SHP77 (cell line): Measurements from ENCODE around the gene OTOG.

ENCODE experiments used
- DNase-seq, 2 experiments: peaks; one replicate each; lab custom pipeline; 2025; lab: John Stamatoyannopoulos, UW

OTOG gene

GRCh38 chr11:17581732-17582053 lies 34.6 kb downstream of the OTOG start:
- DNase-seq: no peak

DNA sequence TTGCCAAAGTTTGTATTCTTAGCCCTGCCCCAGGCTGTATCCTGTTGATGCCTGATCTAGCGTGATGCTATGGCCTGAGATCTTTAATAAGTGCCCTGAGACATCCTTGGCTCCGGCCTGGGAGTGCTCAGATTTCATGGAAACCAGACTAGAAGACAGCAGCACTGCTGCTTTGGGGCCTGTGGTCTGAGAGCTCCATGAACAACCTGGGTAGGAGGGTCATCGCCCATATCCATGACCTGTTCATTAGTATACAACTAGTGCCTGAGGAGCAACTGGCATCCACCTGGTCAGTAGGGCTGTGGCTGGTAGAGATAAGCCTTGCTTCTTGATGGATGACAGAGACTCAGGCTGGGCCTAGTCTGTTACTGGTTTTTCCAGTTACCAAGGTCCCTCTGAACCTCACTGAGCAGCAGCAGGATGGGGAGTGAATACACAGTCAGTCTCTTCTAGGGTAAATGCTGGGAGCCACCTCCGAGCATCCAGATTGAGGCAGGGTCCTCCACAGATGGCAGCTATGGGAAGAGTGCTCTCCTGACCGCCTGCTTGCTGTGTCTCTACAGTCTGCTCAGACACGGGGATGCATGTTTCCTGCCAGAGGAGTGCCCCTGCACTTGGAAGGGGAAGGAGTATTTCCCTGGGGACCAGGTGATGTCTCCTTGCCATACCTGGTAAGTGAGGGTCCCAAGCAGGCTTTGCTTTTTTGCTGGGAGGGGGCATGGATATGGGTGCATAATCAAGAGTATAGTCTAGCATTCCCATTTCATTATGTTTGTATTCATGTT lies 39.0 kb downstream of the OTOG start:
- DNase-seq: no peak

DNA sequence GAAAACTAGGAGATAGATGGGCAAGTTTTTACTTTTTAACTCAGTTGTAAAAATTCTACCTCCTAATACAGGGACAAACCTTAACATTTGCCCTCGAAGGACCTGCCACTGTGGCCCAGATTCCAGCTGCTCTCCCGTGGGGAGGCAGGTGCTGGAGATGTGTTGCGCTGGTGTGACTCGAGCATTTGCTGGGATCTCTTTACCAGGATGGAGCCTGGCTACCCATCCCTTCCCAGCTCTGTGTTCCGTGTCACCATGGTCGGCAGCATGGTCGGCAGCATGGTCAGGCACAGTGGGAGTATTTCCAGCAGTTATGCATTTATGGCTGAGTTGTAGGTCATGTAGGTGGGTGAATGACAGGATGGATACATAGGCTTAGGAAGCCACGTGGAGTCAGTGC lies 41.1 kb downstream of the OTOG start:
- DNase-seq: no peak

- DNase-seq: no peak
These were observed 41.7 kb downstream of the OTOG start for GRCh38 chr11:17588721-17589120.

DNA sequence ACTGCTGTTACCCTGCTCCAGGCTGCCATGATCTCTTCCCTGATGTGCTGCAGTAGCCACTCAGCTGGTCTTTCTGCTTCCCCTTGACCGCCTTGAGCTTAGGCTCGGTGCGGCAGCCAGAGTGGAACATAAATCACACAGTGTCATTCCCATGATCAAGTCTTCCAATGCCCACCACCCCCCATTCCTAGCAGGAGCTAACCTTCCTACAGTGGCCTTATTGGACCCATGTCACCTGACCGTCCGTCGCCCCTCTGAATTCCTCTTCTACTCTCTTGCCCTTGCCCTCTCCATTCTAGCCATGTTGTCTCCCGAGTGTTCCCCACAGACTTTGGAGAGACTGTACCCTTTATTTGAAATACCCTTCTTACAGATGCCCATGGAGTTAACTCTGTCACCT lies 43.4 kb downstream of the OTOG start:
- DNase-seq: no peak

GRCh38 chr11:17591293-17591692 lies 44.2 kb downstream of the OTOG start:
- DNase-seq: no peak

DNA sequence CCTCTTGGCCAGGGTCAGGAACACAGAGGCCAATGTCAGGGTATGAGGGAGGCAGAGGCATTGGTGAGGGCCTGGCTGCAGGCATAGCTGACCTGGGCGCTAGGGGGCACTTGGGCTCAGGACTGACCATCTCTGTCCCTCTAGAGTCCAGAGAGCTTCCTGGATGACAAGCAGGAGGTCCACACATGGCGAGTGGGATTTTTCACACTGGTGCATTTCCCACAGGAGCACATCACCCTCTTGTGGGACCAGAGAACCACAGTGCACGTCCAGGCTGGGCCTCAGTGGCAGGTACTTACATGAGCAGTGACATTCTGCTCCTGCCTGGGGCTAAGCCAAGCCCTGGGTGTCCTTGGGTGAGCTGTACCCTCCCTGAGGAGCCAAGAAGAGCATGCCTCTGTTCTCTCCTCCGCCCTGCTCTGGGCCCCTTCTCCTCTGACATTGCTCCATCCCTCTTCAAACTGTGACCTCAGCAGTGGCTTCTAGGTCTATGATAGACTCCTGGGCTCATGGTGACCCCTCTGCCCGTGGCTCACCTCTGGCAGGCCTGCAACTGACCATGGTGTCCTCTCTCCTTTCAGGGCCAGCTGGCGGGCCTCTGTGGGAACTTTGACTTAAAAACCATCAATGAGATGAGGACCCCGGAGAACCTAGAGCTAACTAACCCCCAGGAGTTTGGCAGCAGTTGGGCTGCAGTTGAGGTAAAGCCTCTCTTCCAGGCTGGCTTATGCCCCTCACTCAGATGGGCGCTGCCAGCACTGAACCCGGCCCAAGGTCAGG lies 46.6 kb downstream of the OTOG start:
- no peak for DNase-seq

DNA sequence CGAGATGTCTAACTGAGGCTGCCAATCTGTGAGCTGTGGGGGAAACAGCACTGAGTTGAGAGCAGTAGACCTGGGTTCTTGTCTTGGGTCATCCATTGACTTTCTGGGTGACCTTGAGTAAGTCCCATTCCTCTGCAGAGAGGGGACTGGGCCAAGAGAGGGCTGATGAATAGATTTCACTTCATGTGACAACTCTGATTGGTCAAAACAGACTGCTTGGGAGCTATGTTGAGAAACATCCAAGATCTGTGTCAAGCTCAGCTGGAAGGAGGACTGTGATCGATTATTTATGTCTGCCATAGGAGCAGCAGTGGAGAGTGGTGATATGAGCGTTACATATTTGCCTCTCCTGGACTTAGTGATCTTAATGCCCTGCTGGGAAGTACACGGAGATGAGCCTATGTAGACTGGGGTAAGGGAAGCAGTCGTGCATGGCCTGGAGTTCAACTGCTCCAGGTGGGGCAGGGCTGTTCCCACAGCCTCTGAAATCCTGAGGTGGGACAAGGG lies 47.7 kb downstream of the OTOG start:
- no peak for DNase-seq

GRCh38 chr11:17595526-17596309 lies 48.7 kb downstream of the OTOG start:
- DNase-seq: no peak

- no peak for DNase-seq
These were observed 49.2 kb downstream of the OTOG start for GRCh38 chr11:17596310-17596669.

DNA sequence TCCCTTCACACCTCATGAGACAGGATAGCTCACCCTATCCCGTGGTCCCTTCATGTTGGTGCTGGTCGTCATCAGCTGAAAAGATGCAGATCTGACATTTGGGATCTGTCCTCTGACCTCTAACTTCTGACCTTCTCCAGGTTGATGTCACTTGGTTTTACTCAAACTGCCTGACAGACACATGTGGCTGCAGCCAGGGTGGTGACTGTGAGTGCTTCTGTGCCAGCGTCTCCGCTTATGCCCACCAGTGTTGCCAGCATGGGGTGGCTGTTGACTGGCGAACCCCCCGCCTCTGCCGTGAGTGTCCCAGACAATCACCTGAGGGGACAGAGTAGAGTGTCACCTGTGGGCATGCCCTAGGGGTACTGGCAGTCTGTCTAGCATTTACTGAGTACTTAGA lies 49.7 kb downstream of the OTOG start:
- no peak for DNase-seq

DNA sequence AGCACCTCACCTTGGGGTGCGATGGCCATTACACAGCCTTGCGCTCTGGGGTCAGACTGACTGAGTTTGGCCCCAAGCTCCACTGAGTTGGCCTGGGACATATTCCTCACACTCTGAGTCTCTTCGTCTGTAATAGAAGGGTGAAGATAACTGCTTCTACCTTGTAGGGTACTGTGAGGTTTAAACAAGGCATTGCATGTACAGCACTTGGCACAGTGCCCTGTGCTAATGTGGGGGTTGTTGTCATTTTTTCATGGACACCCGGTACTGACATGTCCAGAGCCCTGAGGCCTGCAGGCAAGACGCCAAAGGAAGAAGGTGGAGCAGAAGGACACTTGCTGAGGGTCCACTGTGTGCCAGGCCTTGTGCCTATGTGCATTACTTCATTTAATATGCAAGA lies 50.7 kb downstream of the OTOG start:
- DNase-seq: no peak

GRCh38 chr11:17598700-17599459 lies 51.8 kb downstream of the OTOG start:
- peak; percentile 1 to 4 for DNase-seq

DNA sequence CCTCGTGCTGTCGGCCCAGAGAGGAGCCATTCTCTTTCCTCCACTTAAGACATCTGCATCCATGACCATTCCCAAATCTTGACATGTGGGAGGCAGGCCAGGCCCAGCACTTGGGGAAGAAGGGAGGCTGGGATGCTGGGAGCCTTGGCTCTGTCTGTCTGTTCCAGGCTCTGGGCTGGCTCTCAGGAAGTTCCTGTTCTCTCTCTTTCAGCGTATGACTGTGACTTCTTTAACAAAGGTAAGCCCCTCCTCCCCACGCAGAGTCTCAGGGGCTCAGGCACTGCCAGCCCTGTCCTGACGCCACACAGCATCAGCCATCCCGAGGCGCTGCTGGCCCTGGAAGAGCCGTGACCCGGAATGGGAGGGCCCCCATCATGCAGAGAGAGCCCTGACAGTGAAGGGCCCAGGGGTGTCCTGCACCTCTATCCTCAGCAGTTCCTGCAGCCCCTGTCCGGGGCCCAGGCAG lies 52.4 kb downstream of the OTOG start:
- DNase-seq: no peak

- DNase-seq: no peak
These were observed 53.5 kb downstream of the OTOG start for GRCh38 chr11:17600316-17601255.

GRCh38 chr11:17601256-17601671 lies 54.2 kb downstream of the OTOG start:
- DNase-seq: no peak

- DNase-seq: no peak
These were observed 54.6 kb downstream of the OTOG start for GRCh38 chr11:17601676-17602075.

GRCh38 chr11:17602105-17603001 lies 55.3 kb downstream of the OTOG start:
- DNase-seq: no peak

- DNase-seq: no peak
These were observed 56.2 kb downstream of the OTOG start for GRCh38 chr11:17603056-17603825.
